ENCODE data around the gene IQSEC1. TPM values are rescaled to one million over a fixed set of nuclear protein-coding genes. Genes with fewer than 3 reads are reported as not detected.

Gene IQSEC1
- total and polyA plus RNA-seq, 2 donors (not counting 1 experiment from before 2014, with no cell fraction given) = 96.7 to 222 TPM

DNA sequence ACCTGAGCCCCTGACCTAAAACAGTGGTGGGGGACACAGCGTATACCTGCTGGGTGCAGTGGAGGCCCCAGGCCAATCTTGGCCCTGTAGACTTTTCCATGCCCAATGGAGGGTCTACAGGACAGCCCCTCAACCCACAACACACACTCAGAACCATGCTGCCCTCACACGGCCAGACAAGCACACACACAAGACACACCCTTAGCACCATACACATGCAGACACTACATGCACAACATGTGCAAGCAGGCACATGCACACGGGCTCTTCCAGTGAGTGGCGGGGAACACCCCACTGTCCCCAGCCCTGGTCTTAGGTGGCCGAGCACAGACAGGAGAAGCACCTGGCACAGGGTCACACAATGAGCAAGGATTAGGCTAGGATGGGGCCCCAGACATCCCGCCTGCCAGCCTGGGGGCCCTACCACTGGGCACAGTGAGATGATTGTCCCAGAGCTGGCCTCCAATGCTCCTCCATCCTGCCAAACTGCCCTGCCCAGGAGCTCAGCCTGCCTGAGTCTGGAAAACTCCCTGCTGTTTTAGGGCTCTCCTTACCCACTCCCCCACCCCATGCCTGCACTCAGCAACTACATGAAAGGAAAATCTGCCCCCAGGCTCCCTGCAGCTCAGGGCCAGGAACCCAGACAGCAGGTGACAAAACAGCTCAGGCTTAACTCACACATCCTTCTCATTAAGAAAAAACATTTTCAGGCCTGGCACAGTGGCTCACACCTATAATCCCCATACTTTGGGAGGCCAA, 15.8 kb downstream of the IQSEC1 start:
- intact Hi-C loops (cut with micrococcal nuclease) = no loop called here
- Mint-ChIP-seq H3K4me3 (no peak overlapping the region), H3K4me1 (peaks cover 19% of the 10 kb centered on the region), H3K27me3 (no peaks in the 10 kb centered on the region), H3K27ac (peak overlapping the region; percentile 37), H3K9me3 (ENCODE audit: insufficient read depth) (no peaks in the 10 kb centered on the region)
- WGBS (ENCODE audit: insufficient coverage) = 95% methylated on average over 6 of the region's 6 CpGs
- peaks cover 0 to 23% of the 10 kb centered on the region in 2 experiments for H3K36me3 ChIP-seq (replicated peaks in 1 of 2; ENCODE audit: control extremely low read depth in 1 of 2, control insufficient read depth in 1 of 2, extremely low read depth in 1 of 2, insufficient read depth in 2 of 2, low read length in 1 of 2)
- peaks cover 69% of the 10 kb centered on the region for H4K20me1 ChIP-seq (ENCODE audit: control insufficient read depth, insufficient read depth, low read length, poor library complexity, severe bottlenecking)
- ATAC-seq (ENCODE audit: low read depth) (no peak), DNase-seq (no peak)
- ChIA-PET CTCF (no interaction called here), POLR2A (no interaction called here)
- H2AFZ ChIP-seq (ENCODE audit: insufficient read depth, low read depth, low read length, poor library complexity, severe bottlenecking) = no peak overlapping the region
- no peaks in the 10 kb centered on the region for H3K27me3 ChIP-seq (replicated peaks in 1 of 4; ENCODE audit: control extremely low read depth in 1 of 4, control insufficient read depth in 3 of 4, insufficient read depth in 4 of 4, low read length in 3 of 4)
- no peak overlapping the region for H3K27ac ChIP-seq (ENCODE audit: low read length in 2 of 2)
- no peak overlapping the region for H3K4me2 ChIP-seq (replicated peaks; ENCODE audit: low read depth, low read length, poor library complexity, severe bottlenecking)
- TF ChIP-seq, protein P1, sequence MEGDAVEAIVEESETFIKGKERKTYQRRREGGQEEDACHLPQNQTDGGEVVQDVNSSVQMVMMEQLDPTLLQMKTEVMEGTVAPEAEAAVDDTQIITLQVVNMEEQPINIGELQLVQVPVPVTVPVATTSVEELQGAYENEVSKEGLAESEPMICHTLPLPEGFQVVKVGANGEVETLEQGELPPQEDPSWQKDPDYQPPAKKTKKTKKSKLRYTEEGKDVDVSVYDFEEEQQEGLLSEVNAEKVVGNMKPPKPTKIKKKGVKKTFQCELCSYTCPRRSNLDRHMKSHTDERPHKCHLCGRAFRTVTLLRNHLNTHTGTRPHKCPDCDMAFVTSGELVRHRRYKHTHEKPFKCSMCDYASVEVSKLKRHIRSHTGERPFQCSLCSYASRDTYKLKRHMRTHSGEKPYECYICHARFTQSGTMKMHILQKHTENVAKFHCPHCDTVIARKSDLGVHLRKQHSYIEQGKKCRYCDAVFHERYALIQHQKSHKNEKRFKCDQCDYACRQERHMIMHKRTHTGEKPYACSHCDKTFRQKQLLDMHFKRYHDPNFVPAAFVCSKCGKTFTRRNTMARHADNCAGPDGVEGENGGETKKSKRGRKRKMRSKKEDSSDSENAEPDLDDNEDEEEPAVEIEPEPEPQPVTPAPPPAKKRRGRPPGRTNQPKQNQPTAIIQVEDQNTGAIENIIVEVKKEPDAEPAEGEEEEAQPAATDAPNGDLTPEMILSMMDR (IDR thresholded peaks at IDR 0.05) = no peak
- TF ChIP-seq EZH2 (IDR thresholded peaks at IDR 0.05; ENCODE audit: borderline replicate concordance, insufficient read depth, low read depth, low read length, poor library complexity, severe bottlenecking) = no peak
- no peak overlapping the region for H3K9ac ChIP-seq (ENCODE audit: low read length)
- no peaks in the 10 kb centered on the region for H3K9me3 ChIP-seq (ENCODE audit: control extremely low read depth in 1 of 3, control insufficient read depth in 2 of 3, insufficient read depth in 1 of 3, low read length in 2 of 3)
- no peak overlapping the region for H3K4me3 ChIP-seq (ENCODE audit: control extremely low read depth in 1 of 5, extremely low read depth in 1 of 5, insufficient read depth in 1 of 5, low read depth in 2 of 5, low read length in 4 of 5)
- H3K79me2 ChIP-seq (ENCODE audit: control insufficient read depth, insufficient read depth, low read length) = peaks cover 96% of the 10 kb centered on the region
- H3K4me1 ChIP-seq (ENCODE audit: control insufficient read depth in 2 of 2, insufficient read depth in 2 of 2, low read length in 2 of 2) = peaks cover 0 to 14% of the 10 kb centered on the region in 2 donors

DNA sequence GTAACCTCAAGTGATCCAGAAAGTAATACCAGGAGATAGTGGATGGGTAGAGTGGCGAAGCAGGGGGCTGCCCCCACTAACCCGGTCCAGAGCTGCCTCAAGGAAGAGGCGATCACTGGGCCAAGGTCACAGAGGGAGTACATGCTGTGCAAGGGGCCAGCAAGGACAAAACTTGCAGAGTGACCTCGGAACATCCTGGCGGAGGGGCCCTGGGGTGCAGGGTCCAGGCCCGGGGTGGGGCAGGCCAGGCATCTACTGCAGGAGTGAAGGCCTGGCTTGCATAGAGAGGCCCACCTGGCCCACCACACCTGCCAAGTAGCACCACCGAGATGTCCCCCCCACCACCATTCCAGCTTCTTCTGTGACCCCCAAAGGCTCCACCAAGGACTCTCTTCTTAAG, 17.6 kb downstream of the IQSEC1 start:
- WGBS (ENCODE audit: insufficient coverage) = 94% methylated on average over 7 of the region's 7 CpGs
- TF ChIP-seq EZH2 (IDR thresholded peaks at IDR 0.05; ENCODE audit: borderline replicate concordance, insufficient read depth, low read depth, low read length, poor library complexity, severe bottlenecking) = no peak
- TF ChIP-seq, protein P1 (IDR thresholded peaks at IDR 0.05) = no peak
- Histone ChIP-seq H3K27ac (ENCODE audit: low read length in 2 of 2) (no peak overlapping the region), H3K79me2 (ENCODE audit: control insufficient read depth, insufficient read depth, low read length) (peaks cover 94% of the 10 kb centered on the region), H3K9ac (ENCODE audit: low read length) (no peak overlapping the region), H2AFZ (ENCODE audit: insufficient read depth, low read depth, low read length, poor library complexity, severe bottlenecking) (no peak overlapping the region), H3K9me3 (ENCODE audit: control extremely low read depth in 1 of 3, control insufficient read depth in 2 of 3, insufficient read depth in 1 of 3, low read length in 2 of 3) (no peaks in the 10 kb centered on the region), H3K27me3 (replicated peaks in 1 of 4; ENCODE audit: control extremely low read depth in 1 of 4, control insufficient read depth in 3 of 4, insufficient read depth in 4 of 4, low read length in 3 of 4) (no peaks in the 10 kb centered on the region), H3K4me3 (ENCODE audit: control extremely low read depth in 1 of 5, extremely low read depth in 1 of 5, insufficient read depth in 1 of 5, low read depth in 2 of 5, low read length in 4 of 5) (no peak overlapping the region), H4K20me1 (ENCODE audit: control insufficient read depth, insufficient read depth, low read length, poor library complexity, severe bottlenecking) (peaks cover 59% of the 10 kb centered on the region), H3K36me3 (replicated peaks in 1 of 2; ENCODE audit: control extremely low read depth in 1 of 2, control insufficient read depth in 1 of 2, extremely low read depth in 1 of 2, insufficient read depth in 2 of 2, low read length in 1 of 2) (peaks cover 0 to 16% of the 10 kb centered on the region in 2 experiments), H3K4me1 (ENCODE audit: control insufficient read depth in 2 of 2, insufficient read depth in 2 of 2, low read length in 2 of 2) (peaks cover 3 to 25% of the 10 kb centered on the region in 2 donors), H3K4me2 (replicated peaks; ENCODE audit: low read depth, low read length, poor library complexity, severe bottlenecking) (no peak overlapping the region)
- CTCF ChIA-PET = interaction anchor here (0.6 kb wide), 1 partner anchor 9 kb away, joined by 3 read pairs; no protein-coding TSS in a partner anchor
- Mint-ChIP-seq H3K27me3 (no peaks in the 10 kb centered on the region), H3K27ac (peak overlapping the region; percentile 67), H3K4me3 (no peak overlapping the region), H3K4me1 (peaks cover 31% of the 10 kb centered on the region), H3K9me3 (ENCODE audit: insufficient read depth) (no peaks in the 10 kb centered on the region)
- POLR2A ChIA-PET = no interaction called here
- intact Hi-C loops (cut with micrococcal nuclease) = no loop called here
- DNase-seq (no peak), ATAC-seq (ENCODE audit: low read depth) (no peak)
